ELR (cell line): Measurements from ENCODE around the gene TJP1.
"Not testable (repeated sequence)": the region's sequence is repeated elsewhere in the genome, so short reads cannot be mapped to it uniquely, and the experiment has no call there.

Experiments
- DNase-seq: peaks from one replicate; pipeline ENCODE4 v3.0.0-alpha.2; 2015; ENCODE audit warnings: low read depth

TJP1 gene

GRCh38 chr15:29657476-29657817 lies 164.8 kb downstream of the TJP1 start:
- DNase-seq = not testable (repeated sequence)

- no peak for DNase-seq
These were observed 165.4 kb downstream of the TJP1 start for GRCh38 chr15:29656636-29657475.

- no peak for DNase-seq
These were observed 169.7 kb downstream of the TJP1 start for GRCh38 chr15:29652595-29652994.

GRCh38 chr15:29651476-29652233 lies 170.6 kb downstream of the TJP1 start:
- DNase-seq = no peak
